GM21825 (cell line): ENCODE results near the gene SHISA6.

Experiments used
- ATAC-seq: cut with Tn5 transposase; IDR thresholded peaks from one replicate; pipeline ENCODE4 v1.9.1; 2021; ENCODE audit warnings: mild to moderate bottlenecking, moderate library complexity; ENCODE audit not compliant: unreplicated experiment

Gene SHISA6

GRCh38 chr17:11511696-11512095 lies 270.7 kb downstream of the SHISA6 start:
- no peak for ATAC-seq

- ATAC-seq = no peak
Measured at GRCh38 chr17:11514565-11514964, 273.6 kb downstream of the SHISA6 start.

GRCh38 chr17:11514981-11515680 lies 274.1 kb downstream of the SHISA6 start:
- ATAC-seq = no peak

GRCh38 chr17:11515901-11516300 lies 274.9 kb downstream of the SHISA6 start:
- no peak for ATAC-seq

GRCh38 chr17:11535231-11535630 lies 294.2 kb downstream of the SHISA6 start:
- no peak for ATAC-seq

GRCh38 chr17:11538366-11538765 lies 297.4 kb downstream of the SHISA6 start:
- ATAC-seq = no peak

GRCh38 chr17:11539637-11540036 lies 298.6 kb downstream of the SHISA6 start:
- ATAC-seq = no peak

- ATAC-seq = no peak
Measured at GRCh38 chr17:11545002-11545401, 304.0 kb downstream of the SHISA6 start.

GRCh38 chr17:11545696-11546095 lies 304.7 kb downstream of the SHISA6 start:
- ATAC-seq = no peak

- no peak for ATAC-seq
Measured at GRCh38 chr17:11547853-11548252, 306.8 kb downstream of the SHISA6 start.

- ATAC-seq = no peak
Measured at GRCh38 chr17:11548398-11548797, 307.4 kb downstream of the SHISA6 start.

- ATAC-seq = no peak
Measured at GRCh38 chr17:11550431-11550830, 309.4 kb downstream of the SHISA6 start.

- ATAC-seq = no peak
Measured at GRCh38 chr17:11551442-11551841, 310.4 kb downstream of the SHISA6 start.

- no peak for ATAC-seq
Measured at GRCh38 chr17:11553135-11553534, 312.1 kb downstream of the SHISA6 start.

GRCh38 chr17:11554042-11554441 lies 313.0 kb downstream of the SHISA6 start:
- no peak for ATAC-seq

- ATAC-seq = no peak
Measured at GRCh38 chr17:11554542-11554941, 313.5 kb downstream of the SHISA6 start.

- no peak for ATAC-seq
Measured at GRCh38 chr17:11555530-11555929, 314.5 kb downstream of the SHISA6 start.

GRCh38 chr17:11557727-11558452 lies 316.9 kb downstream of the SHISA6 start:
- no peak for ATAC-seq

- no peak for ATAC-seq
Measured at GRCh38 chr17:11558681-11559234, 317.7 kb downstream of the SHISA6 start.

- no peak for ATAC-seq
Measured at GRCh38 chr17:11559601-11560000, 318.6 kb downstream of the SHISA6 start.

- no peak for ATAC-seq
Measured at GRCh38 chr17:11561281-11561680, 320.3 kb downstream of the SHISA6 start.

GRCh38 chr17:11561702-11562101 lies 320.7 kb downstream of the SHISA6 start:
- ATAC-seq = no peak
